ENCODE results near the gene NSUN4.

- TF ChIP-seq CTCF (IDR thresholded peaks at IDR 0.05; ENCODE audit: borderline replicate concordance, extremely low read depth, low read length, poor library complexity, severe bottlenecking): no peak
- no peak for TF ChIP-seq EZH2 (IDR thresholded peaks at IDR 0.05; ENCODE audit: borderline replicate concordance, low read depth, low read length, severe bottlenecking)
Observed at GRCh38 chr1:46306159-46306530, 34.5 kb upstream of the NSUN4 start.

Measured in DND-41 (cell line).